Type B pancreatic cell (in vitro differentiated cells): ENCODE measurements around the gene USP10. TPM values are rescaled to one million over a fixed set of nuclear protein-coding genes. Genes with fewer than 3 reads are reported as not detected.

Experiments used
- DNase-seq: peaks from one replicate; pipeline ENCODE4 v3.0.0; 2021; ENCODE audit warnings: mixed read lengths; ENCODE audit not compliant: unreplicated experiment; ENCODE audit errors: extremely low spot score
- H3K27ac Mint-ChIP-seq: 2 replicates; pipeline ENCODE4 v1.8.0; 2021; ENCODE audit warnings: mild to moderate bottlenecking, mixed read lengths
- H3K27me3 Mint-ChIP-seq: 2 replicates; pipeline ENCODE4 v1.8.0; 2021; ENCODE audit warnings: mixed read lengths
- H3K36me3 Mint-ChIP-seq: 2 replicates; pipeline ENCODE4 v1.8.0; 2021; ENCODE audit warnings: mixed read lengths
- H3K4me1 Mint-ChIP-seq: one replicate; pipeline ENCODE4 v1.8.0; 2021; ENCODE audit warnings: mixed read lengths; ENCODE audit not compliant: unreplicated experiment
- H3K4me3 Mint-ChIP-seq: 2 replicates; pipeline ENCODE4 v1.8.0; 2021; ENCODE audit warnings: mild to moderate bottlenecking, mixed read lengths
- H3K9me3 Mint-ChIP-seq: 2 replicates; pipeline ENCODE4 v1.8.0; 2021; ENCODE audit warnings: mixed read lengths
- total RNA-seq: library from RNA; stranded (reverse); gene quantifications from 2 replicates; pipeline ENCODE4 v1.2.1, GENCODE V29; 2021; ENCODE audit warnings: low replicate concordance
- TF ChIP-seq, protein P1 (sequence below): fragments of 200-600 bp; sonication (generic); conservative IDR thresholded peaks from 2 replicates; pipeline ENCODE4 v1.5.0; 2021; ENCODE audit warnings: antibody characterized with exemption, mild to moderate bottlenecking

The USP10 gene
- total RNA-seq, 1 donor from 2014 or later: 110 TPM

DNA sequence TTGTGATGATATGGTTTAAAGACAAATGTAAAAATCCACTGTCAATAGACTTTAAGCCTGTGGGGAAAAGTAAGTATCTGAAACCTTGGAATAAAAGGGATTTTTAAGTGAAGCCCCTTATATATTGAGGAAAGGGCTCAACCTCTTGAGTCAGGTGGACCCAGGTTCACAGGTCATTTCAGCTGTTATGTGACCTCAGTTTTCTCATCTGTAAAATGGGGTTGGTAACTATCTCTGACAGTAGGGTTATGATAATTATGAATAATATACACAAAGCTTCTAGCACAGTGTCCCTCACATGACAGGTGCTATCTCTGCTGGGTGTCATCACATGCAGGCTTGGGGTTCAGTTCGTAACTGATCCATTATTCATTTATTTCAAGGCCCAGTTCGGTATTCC lies 57.0 kb downstream of the USP10 start:
- H3K27me3 Mint-ChIP-seq: no peaks in the 10 kb centered on the region
- no peaks in the 10 kb centered on the region for H3K9me3 Mint-ChIP-seq
- TF ChIP-seq, protein P1, sequence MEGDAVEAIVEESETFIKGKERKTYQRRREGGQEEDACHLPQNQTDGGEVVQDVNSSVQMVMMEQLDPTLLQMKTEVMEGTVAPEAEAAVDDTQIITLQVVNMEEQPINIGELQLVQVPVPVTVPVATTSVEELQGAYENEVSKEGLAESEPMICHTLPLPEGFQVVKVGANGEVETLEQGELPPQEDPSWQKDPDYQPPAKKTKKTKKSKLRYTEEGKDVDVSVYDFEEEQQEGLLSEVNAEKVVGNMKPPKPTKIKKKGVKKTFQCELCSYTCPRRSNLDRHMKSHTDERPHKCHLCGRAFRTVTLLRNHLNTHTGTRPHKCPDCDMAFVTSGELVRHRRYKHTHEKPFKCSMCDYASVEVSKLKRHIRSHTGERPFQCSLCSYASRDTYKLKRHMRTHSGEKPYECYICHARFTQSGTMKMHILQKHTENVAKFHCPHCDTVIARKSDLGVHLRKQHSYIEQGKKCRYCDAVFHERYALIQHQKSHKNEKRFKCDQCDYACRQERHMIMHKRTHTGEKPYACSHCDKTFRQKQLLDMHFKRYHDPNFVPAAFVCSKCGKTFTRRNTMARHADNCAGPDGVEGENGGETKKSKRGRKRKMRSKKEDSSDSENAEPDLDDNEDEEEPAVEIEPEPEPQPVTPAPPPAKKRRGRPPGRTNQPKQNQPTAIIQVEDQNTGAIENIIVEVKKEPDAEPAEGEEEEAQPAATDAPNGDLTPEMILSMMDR: no peak
- no peak overlapping the region for H3K4me3 Mint-ChIP-seq
- no peak overlapping the region for H3K27ac Mint-ChIP-seq
- H3K36me3 Mint-ChIP-seq: peaks cover 10% of the 10 kb centered on the region
- peaks cover 54% of the 10 kb centered on the region for H3K4me1 Mint-ChIP-seq
- no peak for DNase-seq

DNA sequence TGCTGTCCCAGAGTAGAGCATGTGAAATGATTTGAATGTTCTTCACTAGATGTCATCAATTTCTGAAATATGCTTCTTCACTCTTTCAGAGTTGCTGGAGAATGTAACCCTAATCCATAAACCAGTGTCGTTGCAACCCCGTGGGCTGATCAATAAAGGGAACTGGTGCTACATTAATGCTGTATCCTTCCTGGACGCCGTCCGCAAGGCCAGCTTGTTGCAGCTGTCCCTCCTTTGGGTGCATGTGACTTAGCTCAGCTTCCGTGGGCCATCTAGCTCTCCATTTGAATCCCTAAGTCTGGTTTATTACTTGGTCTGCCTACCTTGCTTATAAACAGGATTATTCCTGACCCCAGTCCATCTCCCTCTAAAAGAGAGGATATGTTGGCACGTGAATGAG lies 58.8 kb downstream of the USP10 start:
- H3K4me1 Mint-ChIP-seq: peaks cover 42% of the 10 kb centered on the region
- DNase-seq: no peak
- no peaks in the 10 kb centered on the region for H3K27me3 Mint-ChIP-seq
- TF ChIP-seq, protein P1: no peak
- H3K9me3 Mint-ChIP-seq: no peaks in the 10 kb centered on the region
- H3K27ac Mint-ChIP-seq: peak overlapping the region; percentile 80
- H3K4me3 Mint-ChIP-seq: no peak overlapping the region
- H3K36me3 Mint-ChIP-seq: peaks cover 24% of the 10 kb centered on the region

- peaks cover 38% of the 10 kb centered on the region for H3K4me1 Mint-ChIP-seq
- H3K9me3 Mint-ChIP-seq: no peaks in the 10 kb centered on the region
- H3K27me3 Mint-ChIP-seq: no peaks in the 10 kb centered on the region
- TF ChIP-seq, protein P1: no peak
- H3K27ac Mint-ChIP-seq: peak overlapping the region; percentile 80
- no peak for DNase-seq
- H3K36me3 Mint-ChIP-seq: peaks cover 28% of the 10 kb centered on the region
- no peak overlapping the region for H3K4me3 Mint-ChIP-seq
Measured at GRCh38 chr16:84759061-84759460, 59.3 kb downstream of the USP10 start.

- Mint-ChIP-seq H3K4me3 (no peak overlapping the region), H3K4me1 (peaks cover 30% of the 10 kb centered on the region), H3K27me3 (no peaks in the 10 kb centered on the region), H3K27ac (no peak overlapping the region), H3K9me3 (no peaks in the 10 kb centered on the region), H3K36me3 (peaks cover 34% of the 10 kb centered on the region)
- TF ChIP-seq, protein P1: no peak
- no peak for DNase-seq
Measured at GRCh38 chr16:84759906-84760305, 60.1 kb downstream of the USP10 start.

DNA sequence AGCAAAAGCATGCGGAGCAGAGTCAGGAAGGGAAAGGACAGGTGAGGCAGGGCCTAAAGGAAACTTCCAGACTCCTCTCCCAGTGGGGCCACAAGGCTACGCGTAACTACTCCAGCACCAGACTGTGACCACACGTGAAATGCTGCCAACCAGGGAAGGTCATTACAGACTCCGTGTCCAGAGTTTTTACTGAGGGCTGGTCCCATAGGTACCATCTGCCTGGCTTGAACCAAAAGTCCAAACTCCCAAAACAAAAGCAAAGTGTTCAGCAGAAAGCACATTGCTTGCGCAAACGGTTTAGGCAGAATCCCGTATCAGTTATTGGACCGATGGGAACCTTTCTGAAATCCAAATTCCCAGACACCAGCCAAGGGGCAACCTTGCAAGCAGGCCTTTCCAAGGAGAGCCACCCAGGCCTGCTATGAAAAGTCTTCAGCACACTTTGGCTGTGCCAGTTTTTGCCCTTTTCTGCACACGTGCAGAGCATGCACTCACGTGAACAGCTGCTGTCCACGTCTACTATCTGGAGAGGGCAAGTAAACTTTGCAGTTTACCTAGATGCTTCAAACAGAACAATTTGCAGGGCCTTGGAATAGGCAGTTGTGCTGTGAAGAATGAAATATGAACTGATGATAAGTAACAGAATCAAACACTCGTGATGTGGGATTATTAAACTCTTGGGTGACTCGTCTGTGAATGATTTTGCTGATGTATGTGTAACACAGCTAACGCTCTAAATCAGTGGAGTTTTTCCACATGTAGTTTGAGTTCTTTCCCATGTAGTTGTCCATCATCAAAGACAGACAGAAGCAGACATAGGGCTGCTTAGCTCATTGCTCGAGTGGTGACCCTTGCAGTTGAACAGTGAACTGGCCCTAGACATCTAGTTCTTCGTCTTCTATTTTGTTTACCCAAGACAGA lies 61.9 kb downstream of the USP10 start:
- TF ChIP-seq, protein P1: no peak
- Mint-ChIP-seq H3K4me1 (peaks cover 20% of the 10 kb centered on the region), H3K27ac (no peak overlapping the region), H3K9me3 (no peaks in the 10 kb centered on the region), H3K4me3 (no peak overlapping the region), H3K27me3 (no peaks in the 10 kb centered on the region), H3K36me3 (peaks cover 39% of the 10 kb centered on the region)
- DNase-seq: no peak
